Esophagus mucosa (tissue), 1 donor: ENCODE data around the gene SEMA3D. TPM values are rescaled to one million over a fixed set of nuclear protein-coding genes. Genes with fewer than 3 reads are reported as not detected.
"Not testable (repeated sequence)": the region's sequence is repeated elsewhere in the genome, so short reads cannot be mapped to it uniquely, and the experiment has no call there.

Experiments
- ATAC-seq: fragments of 200-7000 bp; cut with Tn5 transposase; one replicate; pipeline ENCODE4 v1.9.1; 2020
- total RNA-seq: library from RNA; stranded (reverse); gene quantifications from one replicate; pipeline ENCODE4 v1.2.4, GENCODE V29; 2023
- donor health status: DM: yes; HTN: yes; CAD: no.

The SEMA3D gene
- total RNA-seq, 1 donor from 2014 or later, result 0.16 TPM

- ATAC-seq, result no peak
Measured at GRCh38 chr7:85023066-85023712, 163.7 kb downstream of the SEMA3D start.

- no peak for ATAC-seq
Measured at GRCh38 chr7:85022064-85022697, 164.7 kb downstream of the SEMA3D start.

GRCh38 chr7:85021101-85021704 is 165.7 kb downstream of the SEMA3D start:
- no peak for ATAC-seq

- ATAC-seq, result no peak
Measured at GRCh38 chr7:85019778-85020177, 167.1 kb downstream of the SEMA3D start.

- ATAC-seq, result no peak
Measured at GRCh38 chr7:85019176-85019575, 167.7 kb downstream of the SEMA3D start.

GRCh38 chr7:85018498-85018897 is 168.4 kb downstream of the SEMA3D start:
- ATAC-seq, result no peak

GRCh38 chr7:85016286-85016685 is 170.6 kb downstream of the SEMA3D start:
- no peak for ATAC-seq

- no peak for ATAC-seq
Measured at GRCh38 chr7:85014936-85015660, 171.8 kb downstream of the SEMA3D start.

GRCh38 chr7:85011127-85011526 is 175.7 kb downstream of the SEMA3D start:
- ATAC-seq, result no peak

- ATAC-seq, result no peak
Measured at GRCh38 chr7:85010306-85010705, 176.6 kb downstream of the SEMA3D start.

GRCh38 chr7:85006754-85007153 is 180.1 kb downstream of the SEMA3D start:
- no peak for ATAC-seq

- ATAC-seq, result no peak
Measured at GRCh38 chr7:85004402-85004801, 182.5 kb downstream of the SEMA3D start.

GRCh38 chr7:85001495-85002345 is 185.1 kb downstream of the SEMA3D start:
- ATAC-seq, result no peak

- ATAC-seq, result no peak
Measured at GRCh38 chr7:85000735-85001350, 186.0 kb downstream of the SEMA3D start.

GRCh38 chr7:84999450-84999849 is 187.4 kb downstream of the SEMA3D start:
- no peak for ATAC-seq

GRCh38 chr7:84998665-84999064 is 188.2 kb downstream of the SEMA3D start:
- no peak for ATAC-seq

- no peak for ATAC-seq
Measured at GRCh38 chr7:84997626-84998025, 189.2 kb downstream of the SEMA3D start.

GRCh38 chr7:84992954-84993353 is 193.9 kb downstream of the SEMA3D start:
- not testable (repeated sequence) for ATAC-seq

GRCh38 chr7:84985073-84985784 is 201.6 kb downstream of the SEMA3D start:
- no peak for ATAC-seq

- ATAC-seq, result no peak
Measured at GRCh38 chr7:84982199-84982598, 204.7 kb downstream of the SEMA3D start.
